ENCODE data around the gene GPR161.

Gene GPR161

DNA sequence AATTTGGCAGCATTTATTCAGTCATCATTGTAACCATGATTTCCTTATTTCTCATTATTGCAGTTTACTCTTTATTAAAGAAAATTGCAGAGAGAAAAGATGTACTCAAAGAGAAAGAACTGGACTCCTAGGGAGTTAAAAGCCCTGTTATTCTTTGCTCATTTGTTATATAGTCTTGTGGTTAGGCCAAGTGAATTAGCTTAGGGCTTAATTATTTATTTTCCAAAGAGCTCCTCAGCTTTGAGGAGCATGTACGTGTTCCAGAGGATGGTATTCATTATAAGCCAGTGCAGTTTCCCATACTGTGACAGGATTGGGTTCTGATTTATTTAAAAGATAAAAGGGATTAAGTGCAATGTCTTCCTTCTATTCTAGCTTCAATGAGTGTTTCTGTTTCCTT, 86.4 kb downstream of the GPR161 start:
- in situ Hi-C loops (cut with MboI; ENCODE audit: low sequenced_read_pairs) = no loop called here

DNA sequence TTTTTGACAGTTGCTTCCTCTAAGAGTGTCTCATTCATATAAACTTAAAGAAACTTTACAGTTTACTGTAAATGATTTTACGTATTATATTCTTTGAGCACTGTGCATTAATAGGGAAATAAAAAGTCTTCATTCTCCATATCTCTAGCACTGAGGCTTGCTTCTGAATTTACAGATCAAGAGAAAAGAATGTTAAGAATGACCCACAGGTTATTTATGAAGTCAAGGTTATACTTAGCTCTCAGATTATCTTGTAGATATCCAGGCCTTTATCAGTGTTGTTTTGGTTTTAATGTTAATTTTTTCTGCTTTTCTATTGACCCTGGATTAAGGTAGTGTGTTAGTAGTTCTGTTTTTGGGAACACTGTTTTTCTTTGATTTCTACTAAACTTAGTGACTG, 91.4 kb downstream of the GPR161 start:
- in situ Hi-C loops (cut with MboI; ENCODE audit: low sequenced_read_pairs) = no loop called here

DNA sequence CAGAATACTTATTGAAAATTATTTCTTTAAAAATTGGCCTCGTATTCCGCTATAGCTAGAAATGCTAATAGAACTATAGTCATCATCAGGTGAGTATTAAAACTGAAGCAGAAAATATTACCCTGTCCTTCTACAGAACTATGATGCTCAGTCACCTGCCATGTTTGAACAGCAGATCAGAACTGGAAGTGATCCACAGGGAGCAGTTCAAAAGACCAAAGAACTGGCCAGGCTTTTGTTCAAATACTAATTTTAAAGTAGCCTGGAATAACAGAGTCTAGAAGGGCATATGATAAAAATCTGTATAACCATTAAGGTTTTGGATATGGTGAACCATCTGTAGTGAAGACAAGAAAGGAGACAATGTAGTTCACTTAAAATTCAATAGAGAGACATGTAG, 94.4 kb downstream of the GPR161 start:
- in situ Hi-C loops (cut with MboI; ENCODE audit: low sequenced_read_pairs) = no loop called here

DNA sequence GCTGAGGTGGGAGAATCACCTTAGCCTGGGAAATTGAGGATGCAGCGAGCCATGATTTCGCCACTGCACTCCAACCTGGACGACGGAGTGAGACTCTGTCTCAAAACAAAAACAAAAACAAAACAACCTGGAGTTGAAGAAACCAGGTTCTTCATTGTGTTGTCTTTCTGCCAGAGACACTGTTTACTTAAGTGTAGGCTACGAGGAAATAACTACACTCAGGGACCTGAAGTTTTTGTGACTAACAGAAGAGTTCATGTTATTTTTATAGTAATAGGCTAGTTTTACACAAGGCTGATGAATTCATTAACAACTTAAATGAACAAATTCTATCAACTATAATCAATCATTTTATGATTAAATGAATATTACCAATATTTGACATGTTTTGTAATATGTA, 101.4 kb downstream of the GPR161 start:
- in situ Hi-C loops (cut with MboI; ENCODE audit: low sequenced_read_pairs) = no loop called here

- in situ Hi-C loops (cut with MboI; ENCODE audit: low sequenced_read_pairs) = no loop called here
Measured at GRCh38 chr1:168032029-168032428, 104.7 kb downstream of the GPR161 start.

DNA sequence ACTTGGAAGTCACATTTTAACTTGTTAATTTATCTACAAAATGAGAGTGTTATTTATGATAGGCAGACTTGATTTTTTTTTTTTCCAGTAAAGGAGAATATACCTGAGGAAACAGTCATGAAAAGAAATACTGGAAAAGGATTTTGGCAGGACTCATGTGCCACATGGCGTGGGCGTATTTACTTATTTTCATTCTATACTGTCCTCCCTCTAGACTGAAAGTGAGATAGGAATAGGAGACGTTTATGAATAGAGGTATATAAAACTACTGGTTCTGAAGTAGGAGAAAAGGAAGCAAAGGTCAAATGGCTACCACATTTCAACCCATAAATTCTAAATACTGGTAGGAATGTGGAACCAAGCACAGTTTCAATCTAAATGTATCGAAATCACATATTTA, 105.1 kb downstream of the GPR161 start:
- in situ Hi-C loops (cut with MboI; ENCODE audit: low sequenced_read_pairs) = no loop called here

DNA sequence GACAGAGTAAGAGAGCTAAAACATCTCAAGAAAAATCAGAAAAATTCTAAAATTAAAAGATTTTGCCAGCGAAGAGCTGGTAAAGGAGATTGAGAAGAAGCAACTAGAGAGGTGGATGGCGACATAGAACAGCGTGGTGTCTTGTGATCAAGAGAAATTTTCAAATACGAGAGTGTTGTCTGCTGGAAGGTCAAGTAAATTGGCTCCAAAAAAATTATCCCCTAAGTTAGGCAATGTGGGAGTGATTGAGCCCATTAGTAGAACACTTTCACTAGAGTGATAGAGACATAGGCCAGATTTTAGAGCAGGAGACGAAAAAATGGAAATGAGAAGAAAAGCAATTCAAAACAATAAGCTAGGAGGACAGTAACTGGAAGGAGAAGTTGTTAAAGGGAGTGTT, 105.5 kb downstream of the GPR161 start:
- in situ Hi-C loops (cut with MboI; ENCODE audit: low sequenced_read_pairs) = no loop called here
